NCI-H2196 treated with DMSO at 0.1 percent for 48 hours (cell line): ENCODE results near the gene OSBPL2.

Experiments used
- DNase-seq: peaks from one replicate; lab custom pipeline; 2025; ENCODE audit not compliant: unreplicated experiment; lab: John Stamatoyannopoulos, UW

Gene OSBPL2

GRCh38 chr20:62219992-62220665 lies 18.2 kb upstream of the OSBPL2 start, which contains the start of gene HRH3:
HRH3 (minus strand) TSS chr20:62220278; CDS start chr20:62219970, 308 bp downstream.
- DNase-seq: no peak

GRCh38 chr20:62220666-62221568 lies 17.4 kb upstream of the OSBPL2 start:
- DNase-seq: no peak

GRCh38 chr20:62222266-62222850 lies 16.0 kb upstream of the OSBPL2 start:
- DNase-seq: no peak

- DNase-seq: no peak
Observed at GRCh38 chr20:62222972-62223371, 15.3 kb upstream of the OSBPL2 start.

GRCh38 chr20:62223571-62223970 lies 14.8 kb upstream of the OSBPL2 start:
- no peak for DNase-seq

GRCh38 chr20:62224113-62224855 lies 14.0 kb upstream of the OSBPL2 start:
- DNase-seq: no peak

GRCh38 chr20:62225026-62225425 lies 13.3 kb upstream of the OSBPL2 start:
- DNase-seq: no peak

- no peak for DNase-seq
Observed at GRCh38 chr20:62225820-62226635, 12.3 kb upstream of the OSBPL2 start.

GRCh38 chr20:62226707-62227590 lies 11.4 kb upstream of the OSBPL2 start:
- DNase-seq: no peak

GRCh38 chr20:62227591-62227976 lies 10.7 kb upstream of the OSBPL2 start:
- DNase-seq: no peak

- DNase-seq: no peak
Observed at GRCh38 chr20:62227977-62228958, 10.1 kb upstream of the OSBPL2 start.

- DNase-seq: no peak
Observed at GRCh38 chr20:62228982-62229545, 9.3 kb upstream of the OSBPL2 start.

GRCh38 chr20:62229667-62230066 lies 8.7 kb upstream of the OSBPL2 start:
- no peak for DNase-seq

- no peak for DNase-seq
Observed at GRCh38 chr20:62230276-62230675, 8.0 kb upstream of the OSBPL2 start.

GRCh38 chr20:62230696-62231095 lies 7.6 kb upstream of the OSBPL2 start:
- DNase-seq: no peak

GRCh38 chr20:62231292-62231691 lies 7.0 kb upstream of the OSBPL2 start:
- DNase-seq: no peak

- DNase-seq: no peak
Observed at GRCh38 chr20:62232194-62232593, 6.1 kb upstream of the OSBPL2 start.
